Thyroid gland (tissue), 4 donors: Measurements from ENCODE around the gene CACNB4.

Source experiments
- POLR2A ChIP-seq, 2 donors: fragments of 450-650 bp; IDR thresholded peaks; one replicate each; pipeline ENCODE4 v1.6.1; 2017; ENCODE audit warnings: antibody characterized with exemption in 2 of 2, mild to moderate bottlenecking in 2 of 2, moderate library complexity in 1 of 2
- TF ChIP-seq, protein P1 (sequence below), 6 experiments: fragments of 200-600 bp in 3 of 6; fragments of 450-650 bp in 3 of 6; sonication (generic) in 3 of 6; IDR thresholded peaks; one replicate each; pipeline ENCODE4 v1.5.1; 2016 to 2019; ENCODE audit warnings: antibody characterized with exemption in 6 of 6, mild to moderate bottlenecking in 2 of 6, inconsistent platforms in 1 of 6, moderate library complexity in 1 of 6

DNA sequence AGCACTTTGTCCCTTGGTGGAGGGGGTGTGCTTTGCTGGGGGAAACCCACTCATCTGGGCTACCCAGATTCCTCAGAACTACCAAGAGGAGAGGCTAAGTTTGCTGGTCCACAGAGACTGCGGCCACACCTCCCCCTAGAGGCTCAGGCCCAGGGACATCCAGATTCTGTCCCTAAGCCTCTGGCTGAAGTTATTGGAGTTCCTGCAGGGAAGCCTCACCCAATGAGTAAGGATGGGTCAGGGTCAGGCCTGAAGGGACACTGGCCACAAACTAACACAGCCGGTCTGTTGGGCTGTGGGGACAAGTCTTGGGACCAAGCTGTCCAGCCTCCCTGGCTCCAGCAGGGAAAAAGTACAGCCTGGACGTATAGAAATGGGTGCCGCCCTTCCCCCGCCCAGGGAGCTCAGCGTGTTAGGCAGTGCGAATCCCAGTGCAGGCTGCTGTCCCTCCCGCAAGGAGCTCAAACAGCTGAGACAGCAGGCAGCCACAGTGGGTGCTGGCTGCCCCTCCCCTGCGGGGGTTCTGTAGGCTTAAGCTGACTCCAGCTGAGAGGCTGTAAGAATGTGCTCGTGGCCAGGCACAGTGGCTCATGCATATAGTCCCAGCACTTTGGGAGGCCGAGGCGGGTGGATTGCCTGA is 183.7 kb downstream of the CACNB4 start:
- TF ChIP-seq, protein P1, sequence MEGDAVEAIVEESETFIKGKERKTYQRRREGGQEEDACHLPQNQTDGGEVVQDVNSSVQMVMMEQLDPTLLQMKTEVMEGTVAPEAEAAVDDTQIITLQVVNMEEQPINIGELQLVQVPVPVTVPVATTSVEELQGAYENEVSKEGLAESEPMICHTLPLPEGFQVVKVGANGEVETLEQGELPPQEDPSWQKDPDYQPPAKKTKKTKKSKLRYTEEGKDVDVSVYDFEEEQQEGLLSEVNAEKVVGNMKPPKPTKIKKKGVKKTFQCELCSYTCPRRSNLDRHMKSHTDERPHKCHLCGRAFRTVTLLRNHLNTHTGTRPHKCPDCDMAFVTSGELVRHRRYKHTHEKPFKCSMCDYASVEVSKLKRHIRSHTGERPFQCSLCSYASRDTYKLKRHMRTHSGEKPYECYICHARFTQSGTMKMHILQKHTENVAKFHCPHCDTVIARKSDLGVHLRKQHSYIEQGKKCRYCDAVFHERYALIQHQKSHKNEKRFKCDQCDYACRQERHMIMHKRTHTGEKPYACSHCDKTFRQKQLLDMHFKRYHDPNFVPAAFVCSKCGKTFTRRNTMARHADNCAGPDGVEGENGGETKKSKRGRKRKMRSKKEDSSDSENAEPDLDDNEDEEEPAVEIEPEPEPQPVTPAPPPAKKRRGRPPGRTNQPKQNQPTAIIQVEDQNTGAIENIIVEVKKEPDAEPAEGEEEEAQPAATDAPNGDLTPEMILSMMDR (IDR thresholded peaks at IDR 0.05) = no peak
- TF ChIP-seq POLR2A (IDR thresholded peaks at IDR 0.05) = no peak
